ENCODE results near the gene HOXD4. TPM values are rescaled to one million over a fixed set of nuclear protein-coding genes. Genes with fewer than 3 reads are reported as not detected.

Gene HOXD4
- total RNA-seq, 4 donors from 2014 or later: 0.69 to 3.6 (median 1.3) TPM; not detected in 1

- WGBS, 2 donors (ENCODE audit: low coverage in 1 of 2): 18% methylated on average over 1 of the region's 14 CpGs; no CpG with 5 or more reads in 1 of the 2 donors
- H3K27me3 ChIP-seq: peaks cover 100% of the 10 kb centered on the region
These were observed 537 bp upstream of the HOXD4 start for GRCh38 chr2:176150584-176151441.

GRCh38 chr2:176152350-176153181, 1.2 kb downstream of the HOXD4 start:
- no peak for ATAC-seq
- Histone ChIP-seq H3K27me3 (peaks cover 100% of the 10 kb centered on the region), H3K36me3 (no peaks in the 10 kb centered on the region), H3K4me1 (peaks cover 0 to 27% (median 0%) of the 10 kb centered on the region in 3 donors), H3K9me3 (no peaks in the 10 kb centered on the region), H3K4me3 (peak overlapping the region in 1 of 2 donors; percentile 41), H3K27ac (no peak overlapping the region)
- WGBS, 2 donors (ENCODE audit: low coverage in 1 of 2): 13 to 23% methylated on average over 15 to 27 of the region's 48 CpGs
- no peak for TF ChIP-seq EP300 (IDR thresholded peaks at IDR 0.05)
- no peak for TF ChIP-seq POLR2AphosphoS5 (IDR thresholded peaks at IDR 0.05)
- TF ChIP-seq CTCF (IDR thresholded peaks at IDR 0.05): no peak
- no peak for TF ChIP-seq POLR2A (IDR thresholded peaks at IDR 0.05)

More at GRCh38 chr2:176150584-176151441, 537 bp upstream of the HOXD4 start:
- peaks cover 0 to 17% (median 0%) of the 10 kb centered on the region in 3 donors for H3K4me1 ChIP-seq
- no peak overlapping the region for H3K27ac ChIP-seq
- no peaks in the 10 kb centered on the region for H3K36me3 ChIP-seq
- H3K4me3 ChIP-seq: no peak overlapping the region
- ATAC-seq: no peak
- H3K9me3 ChIP-seq: no peaks in the 10 kb centered on the region
- TF ChIP-seq POLR2AphosphoS5 (IDR thresholded peaks at IDR 0.05) (no peak), CTCF (IDR thresholded peaks at IDR 0.05) (no peak), POLR2A (IDR thresholded peaks at IDR 0.05) (no peak), EP300 (IDR thresholded peaks at IDR 0.05) (no peak)

GRCh38 chr2:176154576-176155252, 3.4 kb downstream of the HOXD4 start:
- WGBS, 2 donors (ENCODE audit: low coverage in 1 of 2): 21 to 27% methylated on average over 11 of the region's 11 CpGs
- no peak overlapping the region for H3K4me3 ChIP-seq
- H3K9me3 ChIP-seq: no peaks in the 10 kb centered on the region
- H3K36me3 ChIP-seq: no peaks in the 10 kb centered on the region
- peaks cover 0 to 45% (median 6%) of the 10 kb centered on the region in 3 donors for H3K4me1 ChIP-seq
- ATAC-seq: no peak
- peaks cover 100% of the 10 kb centered on the region for H3K27me3 ChIP-seq
- no peak overlapping the region for H3K27ac ChIP-seq
- TF ChIP-seq CTCF (IDR thresholded peaks at IDR 0.05): no peak
- no peak for TF ChIP-seq POLR2A (IDR thresholded peaks at IDR 0.05)
- no peak for TF ChIP-seq POLR2AphosphoS5 (IDR thresholded peaks at IDR 0.05)
- TF ChIP-seq EP300 (IDR thresholded peaks at IDR 0.05): no peak

GRCh38 chr2:176155356-176156044, 4.2 kb downstream of the HOXD4 start:
- Histone ChIP-seq H3K4me1 (peaks cover 0 to 52% (median 13%) of the 10 kb centered on the region in 3 donors), H3K4me3 (no peak overlapping the region), H3K27ac (no peak overlapping the region), H3K27me3 (peaks cover 100% of the 10 kb centered on the region), H3K9me3 (no peaks in the 10 kb centered on the region), H3K36me3 (no peaks in the 10 kb centered on the region)
- no peak for ATAC-seq
- TF ChIP-seq POLR2A (IDR thresholded peaks at IDR 0.05) (no peak), EP300 (IDR thresholded peaks at IDR 0.05) (no peak), POLR2AphosphoS5 (IDR thresholded peaks at IDR 0.05) (no peak), CTCF (IDR thresholded peaks at IDR 0.05) (no peak)
- 21 to 32% methylated on average over 5 of the region's 6 CpGs for WGBS, 2 donors (ENCODE audit: low coverage in 1 of 2)

All from gastroesophageal sphincter (tissue), 4 donors.